GM18517 (cell line): ENCODE measurements around the gene TFEB.

Experiments
- ATAC-seq: cut with Tn5 transposase; IDR thresholded peaks from one replicate; pipeline ENCODE4 v1.9.1; 2021; ENCODE audit warnings: mild to moderate bottlenecking, moderate library complexity; ENCODE audit not compliant: unreplicated experiment

Gene TFEB

DNA sequence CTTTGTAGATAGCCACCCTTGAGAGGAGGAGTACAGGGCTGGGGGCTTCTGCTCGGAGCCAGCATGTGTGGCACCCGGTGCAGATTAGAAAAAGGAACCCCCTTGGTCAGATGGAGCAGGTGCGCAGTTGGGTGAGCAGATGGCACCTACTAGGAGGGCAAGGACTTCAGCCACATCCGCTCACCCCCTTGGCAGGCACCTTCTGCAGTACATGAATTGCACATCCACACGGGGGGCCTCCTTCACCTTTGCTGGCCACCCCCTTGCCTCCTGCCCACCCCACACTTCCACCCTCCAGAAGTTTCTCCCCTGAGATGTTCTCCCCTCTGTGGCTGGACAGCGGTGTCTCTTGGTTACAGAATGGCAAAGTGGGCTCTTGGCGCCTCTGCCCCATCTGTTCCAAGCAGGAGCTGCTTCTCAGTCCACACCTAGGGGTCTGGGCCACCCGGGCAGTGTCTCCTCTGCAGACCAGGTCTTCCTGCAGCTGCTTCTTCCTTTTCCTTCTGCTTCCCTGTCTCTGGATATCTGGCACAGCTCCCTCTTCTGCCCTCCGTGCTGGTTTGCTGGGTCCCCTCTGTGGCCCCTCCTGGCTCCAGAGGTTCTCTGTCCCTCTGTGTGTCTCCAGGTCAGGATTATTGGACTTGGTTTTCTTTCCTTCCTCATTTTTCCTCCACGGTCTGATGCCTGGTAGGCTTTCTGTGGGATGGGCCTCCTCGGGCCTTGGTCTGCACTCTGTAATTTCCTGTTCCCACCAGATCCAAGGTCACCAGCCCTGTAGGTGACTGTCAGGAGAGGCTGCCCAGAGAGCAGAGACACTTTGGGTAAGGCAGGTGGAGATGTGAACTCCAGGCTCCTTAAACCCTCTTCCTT, 93.1 kb downstream of the TFEB start:
- no peak for ATAC-seq

DNA sequence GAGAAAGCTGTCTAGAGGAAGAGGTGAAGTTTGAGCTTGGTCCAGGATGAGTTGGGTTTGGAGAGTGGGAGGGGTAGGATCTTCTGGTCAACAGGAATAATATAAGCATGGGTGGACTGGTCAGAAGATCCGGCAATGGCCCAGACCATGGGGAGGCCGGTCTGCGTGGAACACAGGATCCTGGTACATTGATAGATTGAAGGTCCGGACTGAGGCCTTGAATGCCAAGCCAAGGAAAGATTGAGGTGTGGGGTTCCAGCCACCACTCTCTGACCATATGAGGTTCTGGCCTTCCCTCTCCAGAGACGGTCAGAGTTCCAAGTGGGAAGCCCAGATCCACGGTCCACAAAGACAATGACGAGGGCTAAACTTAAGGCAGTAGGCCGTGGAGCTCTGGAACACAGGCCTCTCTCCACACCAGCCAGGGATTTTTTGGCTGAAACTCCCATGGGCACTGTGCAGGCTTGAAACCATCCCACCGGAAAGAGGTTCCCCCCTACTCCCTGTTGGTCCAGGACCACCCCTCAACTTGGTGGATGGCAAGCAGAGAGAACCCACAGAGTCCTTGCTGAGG, 94.0 kb downstream of the TFEB start:
- no peak for ATAC-seq

DNA sequence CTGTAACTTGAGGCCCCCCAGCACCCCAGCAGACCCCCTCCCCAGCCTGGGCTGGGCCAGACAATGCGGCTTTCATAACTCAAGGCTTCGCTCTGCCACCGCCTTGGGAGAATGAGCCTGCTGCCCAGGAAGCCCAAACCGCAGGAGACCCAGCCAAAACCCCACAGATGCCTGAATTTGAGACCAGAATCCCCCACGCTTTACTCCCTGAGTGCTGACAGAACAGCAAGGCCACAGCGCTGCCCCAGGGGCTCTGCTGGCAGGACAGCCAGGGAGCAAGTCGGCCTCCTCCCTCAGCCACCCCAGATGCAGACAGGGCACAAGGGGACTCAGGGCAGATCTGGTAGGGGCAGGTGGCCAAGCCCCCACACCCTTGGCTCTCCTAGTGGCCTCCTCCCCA, 95.0 kb downstream of the TFEB start:
- ATAC-seq: no peak

DNA sequence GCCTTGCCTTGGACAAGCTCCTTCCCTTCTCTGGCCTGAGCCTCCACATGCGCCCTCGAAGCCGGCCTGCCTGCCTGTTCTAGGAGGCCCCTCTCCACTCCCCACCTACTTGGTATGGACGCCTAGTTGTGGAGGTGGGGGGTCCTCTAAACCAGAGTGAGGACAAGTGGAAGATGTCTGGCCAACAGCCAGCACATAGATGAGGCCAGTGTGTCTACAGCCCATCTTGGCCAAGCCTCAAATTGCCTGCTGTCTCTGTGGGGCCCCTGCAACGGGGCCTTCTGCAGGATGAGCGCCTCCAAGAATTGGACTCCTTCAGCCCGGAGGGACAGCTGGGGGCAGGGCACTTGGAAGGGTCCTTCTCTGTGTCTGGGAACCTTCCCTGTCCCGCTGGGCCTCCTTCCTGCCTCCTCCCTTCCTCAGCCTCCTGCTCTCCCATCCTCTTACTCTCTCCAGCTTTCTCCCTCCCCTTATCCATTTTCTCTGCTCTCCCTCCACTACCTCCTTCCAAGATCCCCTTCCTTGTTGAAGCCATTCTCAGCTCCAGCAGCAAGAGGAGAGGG, 95.5 kb downstream of the TFEB start:
- no peak for ATAC-seq

DNA sequence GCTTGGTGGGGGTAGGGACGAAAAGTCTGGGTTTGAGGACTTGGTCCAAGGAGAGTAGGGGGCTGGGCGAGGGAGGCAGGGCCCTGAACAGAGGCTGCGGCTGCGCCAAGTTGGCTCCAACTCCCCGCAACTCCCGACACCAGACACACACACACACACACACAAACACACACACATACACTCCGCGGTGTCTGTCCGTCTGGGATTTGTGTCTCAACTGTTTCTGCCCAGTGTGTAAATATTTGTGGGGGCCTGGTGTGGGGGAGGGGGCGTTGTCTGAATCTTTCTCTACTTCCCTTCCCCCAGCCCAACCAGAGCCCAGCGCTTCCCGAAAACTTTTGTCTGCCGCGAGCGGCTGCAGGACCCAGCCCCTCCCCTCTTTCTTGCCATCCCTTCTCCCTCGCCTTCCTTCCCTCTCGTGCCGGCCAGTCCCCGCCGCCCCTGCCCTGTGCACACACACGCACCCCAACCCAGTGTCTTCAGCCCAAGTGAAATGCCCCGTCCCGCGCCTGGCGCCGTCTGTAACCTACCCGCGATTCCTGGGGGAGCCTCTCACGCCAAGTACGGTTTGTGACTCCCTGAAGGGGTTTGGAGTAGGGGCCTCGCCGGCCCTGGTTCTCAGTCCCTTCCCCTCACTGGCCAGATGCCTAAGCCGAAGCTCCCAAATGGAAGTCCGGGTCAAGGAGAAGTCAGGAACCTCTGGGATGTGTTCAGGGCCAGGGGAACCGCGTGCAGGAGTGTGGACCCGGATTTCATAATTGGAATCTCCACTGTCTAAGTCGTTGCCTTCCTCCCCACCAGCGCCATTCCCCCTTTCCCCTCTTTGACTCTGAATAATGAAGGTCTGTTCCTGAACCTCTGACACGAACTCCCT, 96.2 kb downstream of the TFEB start:
- no peak for ATAC-seq

DNA sequence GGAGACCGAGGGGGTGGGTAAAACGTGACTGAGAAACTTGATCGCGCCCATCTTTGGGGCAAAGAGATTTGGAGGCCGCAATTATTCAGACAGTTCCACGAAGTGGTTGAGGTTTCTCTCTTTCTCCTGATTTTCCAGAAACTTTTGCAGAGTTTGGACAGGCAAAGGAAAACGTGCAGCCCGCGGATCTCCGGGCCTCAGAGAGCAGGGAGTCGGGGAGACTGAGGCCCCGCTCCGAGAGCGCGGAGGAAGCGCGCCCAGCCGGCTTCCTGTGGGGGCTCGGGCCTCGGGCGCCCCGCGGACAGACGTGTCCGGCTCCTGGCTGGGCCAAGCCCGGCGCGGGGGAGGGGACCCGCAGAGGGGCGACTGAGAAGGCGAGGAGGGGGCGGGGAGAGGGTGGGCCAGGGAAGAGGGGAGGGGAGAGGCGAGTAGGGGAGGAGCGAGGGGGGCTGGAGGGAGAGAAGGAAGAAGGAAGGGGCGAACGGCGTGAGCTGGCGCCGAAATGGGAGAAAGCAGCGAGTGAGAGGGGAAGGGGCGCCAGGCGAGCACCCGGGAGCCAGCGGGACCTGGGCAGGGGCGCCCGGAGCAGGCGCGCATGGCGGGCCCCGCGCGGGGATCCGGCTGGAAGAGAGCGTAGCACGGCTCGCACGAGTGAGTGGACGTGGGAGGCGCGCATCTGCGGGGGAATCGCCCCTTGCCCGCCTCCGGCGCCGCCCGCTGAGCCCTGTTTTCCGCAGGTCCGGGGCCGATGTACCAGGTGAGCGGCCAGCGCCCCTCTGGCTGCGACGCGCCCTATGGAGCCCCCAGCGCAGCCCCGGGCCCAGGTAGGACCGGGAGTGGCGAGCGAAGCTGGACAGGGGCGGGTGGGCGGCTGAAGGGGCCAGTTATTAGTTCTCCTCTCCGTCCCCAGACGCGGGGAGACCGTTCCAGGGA, 97.1 kb downstream of the TFEB start, which contains the start of gene MDFI:
MDFI (plus strand) TSS at position 467 of the 933 bp plus-strand sequence; CDS start at position 749, 282 bp downstream.
- no peak for ATAC-seq

DNA sequence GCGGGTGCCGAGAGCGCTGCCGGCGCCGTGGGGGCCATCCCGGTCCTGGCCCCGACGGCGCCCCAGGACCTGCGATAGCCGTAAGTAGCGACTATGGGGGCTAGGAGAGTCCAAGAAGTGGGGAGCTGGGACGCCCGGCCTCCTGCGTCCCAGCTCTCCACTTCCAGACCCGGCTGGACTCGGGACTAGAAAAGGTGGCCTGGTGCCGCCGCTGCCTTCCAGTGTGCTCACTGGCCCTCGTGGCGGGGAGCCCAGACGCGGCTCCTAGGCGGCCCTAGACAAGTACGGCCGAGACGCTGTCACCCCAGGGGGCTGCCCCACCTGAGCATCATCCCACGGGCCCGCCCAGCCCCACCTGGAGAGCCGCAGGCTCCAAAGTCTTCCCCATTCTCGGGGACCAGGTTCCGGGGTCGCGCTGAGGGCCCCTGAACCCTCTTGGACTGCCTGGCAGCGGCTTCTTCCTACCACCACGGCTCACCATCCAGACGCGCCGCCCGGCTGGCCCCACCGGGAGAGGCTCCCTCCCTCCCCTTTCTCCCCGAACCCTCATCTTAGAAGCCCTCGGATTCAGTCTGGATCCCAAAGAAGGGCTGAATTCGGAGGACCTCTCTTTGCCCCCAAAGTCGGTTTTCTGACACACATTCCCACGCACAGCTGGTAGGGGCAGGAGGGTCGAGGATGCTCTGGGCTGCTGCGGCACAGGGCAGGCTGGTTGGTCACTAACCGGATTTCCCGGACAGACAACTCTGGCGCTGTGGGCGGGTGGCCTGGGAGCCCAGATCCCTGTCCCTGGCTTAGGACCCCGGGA, 98.0 kb downstream of the TFEB start:
- ATAC-seq: no peak

DNA sequence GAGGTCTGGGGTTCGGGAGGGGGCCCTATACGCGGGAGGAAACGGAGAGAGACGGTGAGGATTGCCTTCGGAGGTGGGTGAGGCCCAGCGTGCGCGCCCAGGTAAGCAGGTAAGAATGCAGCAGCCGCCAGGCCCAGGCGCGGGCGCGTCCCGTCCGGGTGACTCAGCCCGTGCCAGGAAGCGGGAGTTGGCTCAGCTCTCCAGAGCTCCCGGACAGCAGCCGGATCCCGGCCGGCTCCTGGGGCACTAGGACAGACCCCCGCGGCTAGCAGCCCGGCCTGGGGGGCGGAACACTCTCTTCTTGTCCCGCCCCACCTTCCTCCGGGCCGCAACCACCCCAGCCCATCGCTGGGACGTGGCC, 98.6 kb downstream of the TFEB start:
- ATAC-seq: no peak

DNA sequence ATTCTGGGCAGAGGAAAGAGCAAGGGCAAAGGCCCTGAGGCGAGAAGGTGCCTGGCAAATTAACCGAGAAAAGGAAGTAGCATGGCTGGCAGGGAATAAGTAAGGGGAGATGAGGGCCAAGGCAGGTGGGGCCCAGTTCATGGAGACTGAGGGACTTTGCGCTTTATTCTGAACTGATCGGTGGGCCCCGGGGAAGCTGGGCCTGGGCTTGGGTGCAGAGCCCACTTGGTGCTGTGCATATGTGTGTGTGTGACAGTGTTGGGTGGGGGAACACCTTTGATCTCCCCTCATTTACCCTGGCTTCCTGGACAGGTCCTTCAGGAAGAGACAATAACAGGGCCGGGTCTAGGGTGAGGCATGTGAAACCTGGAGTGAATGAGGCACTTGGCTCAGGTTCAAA, 100.0 kb downstream of the TFEB start:
- no peak for ATAC-seq

DNA sequence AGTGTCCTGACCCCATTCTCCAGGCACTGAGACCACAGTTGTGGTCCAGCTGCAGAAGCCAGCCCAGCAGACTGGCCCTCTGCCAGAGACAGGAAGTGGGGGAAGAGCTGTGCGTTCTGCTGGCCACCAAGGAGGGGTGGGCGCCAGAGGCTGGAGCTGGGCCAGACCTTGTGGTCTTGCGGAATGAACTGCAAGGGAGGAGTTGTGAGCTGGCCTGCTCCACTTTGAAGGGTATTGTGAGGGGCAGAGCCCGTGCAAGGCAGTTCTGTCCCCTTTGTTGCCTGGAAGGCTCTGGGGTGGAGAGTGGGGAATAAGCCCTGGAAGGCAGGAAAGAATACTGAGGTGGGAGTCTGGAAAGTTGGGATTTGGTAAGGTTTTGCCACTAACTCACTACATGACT, 100.8 kb downstream of the TFEB start:
- no peak for ATAC-seq
